Subcutaneous abdominal adipose tissue (tissue), 5 donors: Measurements from ENCODE around the gene KMT2D.

Source experiments
- H3K27ac ChIP-seq: one replicate; pipeline ENCODE4 v1.7.0; 2013; ENCODE audit warnings: low read depth, mild to moderate bottlenecking, inconsistent platforms, low read length, moderate library complexity
- H3K27me3 ChIP-seq, 5 donors: one replicate each; pipeline ENCODE4 v1.7.0; 2013; ENCODE audit warnings: low read length in 5 of 5, inconsistent platforms in 1 of 5; ENCODE audit not compliant: control insufficient read depth in 5 of 5, insufficient read depth in 4 of 5
- H3K36me3 ChIP-seq, 5 donors: one replicate each; pipeline ENCODE4 v1.7.0; 2013; ENCODE audit warnings: low read length in 5 of 5; ENCODE audit not compliant: control insufficient read depth in 5 of 5, insufficient read depth in 5 of 5
- H3K4me1 ChIP-seq, 5 donors: one replicate each; pipeline ENCODE4 v1.7.0; 2013; ENCODE audit warnings: low read length in 5 of 5, mild to moderate bottlenecking in 3 of 5, moderate library complexity in 1 of 5; ENCODE audit not compliant: control insufficient read depth in 5 of 5, insufficient read depth in 5 of 5
- H3K4me3 ChIP-seq, 5 donors: one replicate each; pipeline ENCODE4 v1.7.0; 2013; ENCODE audit warnings: low read length in 5 of 5, low read depth in 1 of 5
- H3K9ac ChIP-seq, 5 donors: one replicate each; pipeline ENCODE4 v1.7.0; 2013; ENCODE audit warnings: low read length in 5 of 5, mild to moderate bottlenecking in 4 of 5, moderate library complexity in 3 of 5
- H3K9me3 ChIP-seq, 5 donors: one replicate each; pipeline ENCODE4 v1.7.0; 2013; ENCODE audit warnings: low read length in 5 of 5; ENCODE audit not compliant: control insufficient read depth in 5 of 5
- donor health status: healthy.
- donor health status: healthy.
- donor health status: healthy.
- donor health status: healthy.
- donor health status: healthy.

Gene KMT2D

GRCh38 chr12:49088932-49089330 is 28.3 kb upstream of the KMT2D start:
- no peak overlapping the region for H3K4me3 ChIP-seq
- peaks cover 3 to 53% (median 47%) of the 10 kb centered on the region in 5 donors for H3K4me1 ChIP-seq

GRCh38 chr12:49088150-49088931 is 27.7 kb upstream of the KMT2D start:
- H3K9ac ChIP-seq: no peak overlapping the region
- H3K9me3 ChIP-seq: peaks cover 0 to 4% (median 0%) of the 10 kb centered on the region in 5 donors
- no peaks in the 10 kb centered on the region for H3K36me3 ChIP-seq
- H3K27me3 ChIP-seq: peaks cover 32 to 46% (median 41%) of the 10 kb centered on the region in 5 donors
- H3K4me3 ChIP-seq: peak overlapping the region in 3 of 5 donors; percentile 3 to 34 (median 24)
- H3K27ac ChIP-seq: no peak overlapping the region
- peaks cover 3 to 48% (median 42%) of the 10 kb centered on the region in 5 donors for H3K4me1 ChIP-seq

More at GRCh38 chr12:49088932-49089330, 28.3 kb upstream of the KMT2D start:
- no peak overlapping the region for H3K27ac ChIP-seq
- H3K27me3 ChIP-seq: peaks cover 37 to 52% (median 47%) of the 10 kb centered on the region in 5 donors
- no peaks in the 10 kb centered on the region for H3K36me3 ChIP-seq
- peaks cover 0 to 4% (median 0%) of the 10 kb centered on the region in 5 donors for H3K9me3 ChIP-seq
- H3K9ac ChIP-seq: no peak overlapping the region

GRCh38 chr12:49086116-49086515 is 25.5 kb upstream of the KMT2D start:
- H3K27me3 ChIP-seq: peaks cover 19 to 28% (median 22%) of the 10 kb centered on the region in 5 donors
- peaks cover 3 to 26% (median 25%) of the 10 kb centered on the region in 5 donors for H3K4me1 ChIP-seq
- H3K9ac ChIP-seq: no peak overlapping the region
- no peaks in the 10 kb centered on the region for H3K36me3 ChIP-seq
- H3K9me3 ChIP-seq: peaks cover 0 to 4% (median 0%) of the 10 kb centered on the region in 5 donors
- no peak overlapping the region for H3K4me3 ChIP-seq
- H3K27ac ChIP-seq: no peak overlapping the region

GRCh38 chr12:49084438-49084837 is 23.8 kb upstream of the KMT2D start:
- H3K36me3 ChIP-seq: no peaks in the 10 kb centered on the region
- H3K27me3 ChIP-seq: peaks cover 4 to 12% (median 10%) of the 10 kb centered on the region in 5 donors

GRCh38 chr12:49079793-49080192 is 19.2 kb upstream of the KMT2D start:
- no peak overlapping the region for H3K9ac ChIP-seq
- no peak overlapping the region for H3K4me3 ChIP-seq
- H3K36me3 ChIP-seq: no peaks in the 10 kb centered on the region
- H3K27me3 ChIP-seq: no peaks in the 10 kb centered on the region
- H3K27ac ChIP-seq: no peak overlapping the region
- H3K4me1 ChIP-seq: no peaks in the 10 kb centered on the region
- H3K9me3 ChIP-seq: peaks cover 0 to 4% (median 0%) of the 10 kb centered on the region in 5 donors

More at GRCh38 chr12:49084438-49084837, 23.8 kb upstream of the KMT2D start:
- Histone ChIP-seq H3K27ac (no peak overlapping the region), H3K9me3 (peaks cover 0 to 4% (median 0%) of the 10 kb centered on the region in 5 donors), H3K4me3 (no peak overlapping the region), H3K9ac (no peak overlapping the region), H3K4me1 (peaks cover 3 to 10% (median 9%) of the 10 kb centered on the region in 5 donors)

- Histone ChIP-seq H3K36me3 (no peaks in the 10 kb centered on the region), H3K27me3 (no peaks in the 10 kb centered on the region), H3K9ac (no peak overlapping the region), H3K4me1 (peaks cover 3 to 16% (median 14%) of the 10 kb centered on the region in 5 donors), H3K4me3 (no peak overlapping the region), H3K27ac (no peak overlapping the region), H3K9me3 (no peaks in the 10 kb centered on the region)
Observed at GRCh38 chr12:49070971-49071370, 10.4 kb upstream of the KMT2D start.

GRCh38 chr12:49069507-49070346 is 9.1 kb upstream of the KMT2D start, which contains the start of gene RHEBL1:
RHEBL1 (minus strand) TSS chr12:49069979; CDS start chr12:49069785, 194 bp downstream.
- H3K27me3 ChIP-seq: no peaks in the 10 kb centered on the region
- H3K9ac ChIP-seq: peak within 1 kb of the TSS; percentile 26 to 79 (median 60)
- H3K4me1 ChIP-seq: peaks cover 3 to 16% (median 14%) of the 10 kb centered on the region in 5 donors
- H3K4me3 ChIP-seq: peak within 1 kb of the TSS; percentile 69 to 94 (median 85)
- H3K27ac ChIP-seq: peak within 1 kb of the TSS; percentile 62
- no peaks in the 10 kb centered on the region for H3K36me3 ChIP-seq
- H3K9me3 ChIP-seq: no peaks in the 10 kb centered on the region

GRCh38 chr12:49068879-49069506 is 8.4 kb upstream of the KMT2D start:
- Histone ChIP-seq H3K36me3 (no peaks in the 10 kb centered on the region), H3K27me3 (no peaks in the 10 kb centered on the region), H3K27ac (peak overlapping the region; percentile 62), H3K4me3 (peak overlapping the region; percentile 69 to 94 (median 85)), H3K4me1 (peaks cover 3 to 16% (median 14%) of the 10 kb centered on the region in 5 donors), H3K9ac (peak overlapping the region in 4 of 5 donors; percentile 26 to 79 (median 60)), H3K9me3 (no peaks in the 10 kb centered on the region)

- H3K9ac ChIP-seq: no peak overlapping the region
- no peak overlapping the region for H3K27ac ChIP-seq
- H3K9me3 ChIP-seq: no peaks in the 10 kb centered on the region
- no peak overlapping the region for H3K4me3 ChIP-seq
- H3K27me3 ChIP-seq: no peaks in the 10 kb centered on the region
- H3K4me1 ChIP-seq: peaks cover 3 to 22% (median 19%) of the 10 kb centered on the region in 5 donors
- H3K36me3 ChIP-seq: no peaks in the 10 kb centered on the region
Observed at GRCh38 chr12:49066120-49066519, 5.5 kb upstream of the KMT2D start.
